ENCODE results near the gene PNLIPRP2. TPM values are rescaled to one million over a fixed set of nuclear protein-coding genes. Genes with fewer than 3 reads are reported as not detected.

The PNLIPRP2 gene
- polyA plus RNA-seq, 1 experiment, result not detected

- H3K27ac ChIP-seq (ENCODE audit: low read depth, low read length), result no peak overlapping the region
- H3K9me3 ChIP-seq (ENCODE audit: control insufficient read depth, insufficient read depth, low read length), result no peaks in the 10 kb centered on the region
- no peak for TF ChIP-seq CTCF (IDR thresholded peaks at IDR 0.05; ENCODE audit: low read depth, low read length)
- peaks cover 2% of the 10 kb centered on the region for H3K27me3 ChIP-seq (ENCODE audit: control insufficient read depth, insufficient read depth, low read length)
- DNase-seq (ENCODE audit: low read depth, low spot score), result no peak
- ChIA-PET CTCF (interaction anchor here (0.8 kb wide), 1 partner anchor 155 kb away, joined by 3 read pairs; no protein-coding TSS in a partner anchor), POLR2A (no interaction called here)
- H3K4me3 ChIP-seq (ENCODE audit: low read depth, low read length), result no peak overlapping the region
Observed at GRCh38 chr10:116631871-116632295, 11.1 kb downstream of the PNLIPRP2 start.

- POLR2A ChIA-PET, result no interaction called here
- no peaks in the 10 kb centered on the region for H3K27me3 ChIP-seq (ENCODE audit: control insufficient read depth, insufficient read depth, low read length)
- CTCF ChIA-PET, result interaction anchor here (0.7 kb wide), 1 partner anchor 536 kb away, joined by 3 read pairs; no protein-coding TSS in a partner anchor
- no peak overlapping the region for H3K27ac ChIP-seq (ENCODE audit: low read depth, low read length)
- no peak for TF ChIP-seq CTCF (IDR thresholded peaks at IDR 0.05; ENCODE audit: low read depth, low read length)
- DNase-seq (ENCODE audit: low read depth, low spot score), result no peak
- no peaks in the 10 kb centered on the region for H3K9me3 ChIP-seq (ENCODE audit: control insufficient read depth, insufficient read depth, low read length)
- H3K4me3 ChIP-seq (ENCODE audit: low read depth, low read length), result no peak overlapping the region
Observed at GRCh38 chr10:116632596-116633215, 12.0 kb downstream of the PNLIPRP2 start.

GRCh38 chr10:116633216-116633600, 12.5 kb downstream of the PNLIPRP2 start:
- no peak overlapping the region for H3K4me3 ChIP-seq (ENCODE audit: low read depth, low read length)
- TF ChIP-seq CTCF (IDR thresholded peaks at IDR 0.05; ENCODE audit: low read depth, low read length), result no peak
- H3K27ac ChIP-seq (ENCODE audit: low read depth, low read length), result no peak overlapping the region
- no peaks in the 10 kb centered on the region for H3K9me3 ChIP-seq (ENCODE audit: control insufficient read depth, insufficient read depth, low read length)
- H3K27me3 ChIP-seq (ENCODE audit: control insufficient read depth, insufficient read depth, low read length), result no peaks in the 10 kb centered on the region
- ChIA-PET POLR2A (no interaction called here), CTCF (no interaction called here)
- no peak for DNase-seq (ENCODE audit: low read depth, low spot score)

- no peak overlapping the region for H3K27ac ChIP-seq (ENCODE audit: low read depth, low read length)
- TF ChIP-seq CTCF (IDR thresholded peaks at IDR 0.05; ENCODE audit: low read depth, low read length), result no peak
- no peaks in the 10 kb centered on the region for H3K9me3 ChIP-seq (ENCODE audit: control insufficient read depth, insufficient read depth, low read length)
- ChIA-PET POLR2A (no interaction called here), CTCF (no interaction called here)
- no peaks in the 10 kb centered on the region for H3K27me3 ChIP-seq (ENCODE audit: control insufficient read depth, insufficient read depth, low read length)
- no peak overlapping the region for H3K4me3 ChIP-seq (ENCODE audit: low read depth, low read length)
- DNase-seq (ENCODE audit: low read depth, low spot score), result no peak
Observed at GRCh38 chr10:116634126-116634975, 13.6 kb downstream of the PNLIPRP2 start.

- no peak for TF ChIP-seq CTCF (IDR thresholded peaks at IDR 0.05; ENCODE audit: low read depth, low read length)
- CTCF ChIA-PET, result no interaction called here
- H3K27me3 ChIP-seq (ENCODE audit: control insufficient read depth, insufficient read depth, low read length), result no peaks in the 10 kb centered on the region
Observed at GRCh38 chr10:116636385-116636784, 15.6 kb downstream of the PNLIPRP2 start.

More at GRCh38 chr10:116636385-116636784, 15.6 kb downstream of the PNLIPRP2 start:
- Histone ChIP-seq H3K9me3 (ENCODE audit: control insufficient read depth, insufficient read depth, low read length) (no peaks in the 10 kb centered on the region), H3K27ac (ENCODE audit: low read depth, low read length) (no peak overlapping the region), H3K4me3 (ENCODE audit: low read depth, low read length) (no peak overlapping the region)
- no peak for DNase-seq (ENCODE audit: low read depth, low spot score)
- POLR2A ChIA-PET, result no interaction called here
